Choroid plexus epithelial cell (primary cell): ENCODE results near the gene GPHB5.

Experiments
- DNase-seq: peaks from one replicate; pipeline ENCODE4 v3.0.0-alpha.2; 2010; ENCODE audit warnings: low read depth
- H3K4me3 ChIP-seq: 2 replicates; pipeline ENCODE4 v1.5.1; 2011; ENCODE audit warnings: low read depth, mild to moderate bottlenecking, control low read depth, low read length, moderate library complexity
- CTCF ChIP-seq: conservative IDR thresholded peaks from 2 replicates; pipeline ENCODE4 v1.5.1; 2011; ENCODE audit warnings: low read depth, mild to moderate bottlenecking, control low read depth, inconsistent platforms, low read length, moderate library complexity

GPHB5 gene

GRCh38 chr14:63295231-63295685, 23.5 kb downstream of the GPHB5 start:
- TF ChIP-seq CTCF: no peak
- no peak for DNase-seq
- H3K4me3 ChIP-seq: no peak overlapping the region

GRCh38 chr14:63292805-63293204, 25.9 kb downstream of the GPHB5 start:
- H3K4me3 ChIP-seq: no peak overlapping the region
- no peak for TF ChIP-seq CTCF
- no peak for DNase-seq

GRCh38 chr14:63290741-63291430, 27.8 kb downstream of the GPHB5 start:
- DNase-seq: peak; percentile 58
- H3K4me3 ChIP-seq: no peak overlapping the region
- no peak for TF ChIP-seq CTCF

GRCh38 chr14:63288853-63289252, 29.9 kb downstream of the GPHB5 start:
- TF ChIP-seq CTCF: no peak
- DNase-seq: no peak
- no peak overlapping the region for H3K4me3 ChIP-seq

- no peak for TF ChIP-seq CTCF
- H3K4me3 ChIP-seq: no peak overlapping the region
- DNase-seq: peak; percentile 13
These were observed 30.9 kb downstream of the GPHB5 start for GRCh38 chr14:63287666-63288483.

GRCh38 chr14:63286071-63286470, 32.7 kb downstream of the GPHB5 start:
- H3K4me3 ChIP-seq: no peak overlapping the region
- TF ChIP-seq CTCF: no peak
- DNase-seq: no peak

GRCh38 chr14:63283884-63284248, 34.9 kb downstream of the GPHB5 start:
- H3K4me3 ChIP-seq: no peak overlapping the region
- no peak for TF ChIP-seq CTCF

More at GRCh38 chr14:63283884-63284248, 34.9 kb downstream of the GPHB5 start:
- DNase-seq: no peak
